HuH-7.5 (cell line): ENCODE data around the gene OLFML3.

ENCODE experiments used
- DNase-seq: peaks from one replicate; pipeline ENCODE4 v3.0.0; 2011; ENCODE audit warnings: low spot score

The OLFML3 gene

GRCh38 chr1:114025609-114026401 lies 46.5 kb downstream of the OLFML3 start:
- no peak for DNase-seq

GRCh38 chr1:114026797-114027196 lies 47.5 kb downstream of the OLFML3 start:
- DNase-seq: no peak
